IMR-90 (cell line): ENCODE data around the gene SPATA21. TPM values are rescaled to one million over a fixed set of nuclear protein-coding genes. Genes with fewer than 3 reads are reported as not detected.

Experiments
- ATAC-seq: fragments of 200-7000 bp; cut with Tn5 transposase; 2 replicates; pipeline ENCODE4 v1.9.1; 2020; ENCODE audit warnings: low read depth, mild to moderate bottlenecking, moderate library complexity
- BruUV-seq: library from RNA; stranded (reverse); fragments of 400-500 nt; replicated peaks from 2 replicates; lab custom pipeline; 2021; lab: Mats Ljungman, UMichigan
- CTCF ChIA-PET: fragments of 300-600 bp; formaldehyde crosslinking; extraction: SDS; loops from one replicate; lab custom pipeline; 2021; ENCODE audit warnings: antibody characterized with exemption; lab: Yijun Ruan, JAX
- POLR2A ChIA-PET: fragments of 300-600 bp; sonication (Branson Sonifier 250); formaldehyde crosslinking; loops from one replicate; lab custom pipeline; 2022; ENCODE audit warnings: antibody characterized with exemption; ENCODE audit not compliant: unreplicated experiment; lab: Charles Lee
- DNase-seq: peaks from one replicate; pipeline ENCODE4 v3.0.0; 2013
- H2AFZ ChIP-seq: replicated peaks from 2 replicates; pipeline ENCODE3; 2013; ENCODE audit warnings: low read length, mild to moderate bottlenecking; ENCODE audit not compliant: poor library complexity
- H2AK5ac ChIP-seq: 2 replicates; pipeline ENCODE4 v1.6.1; 2013; ENCODE audit warnings: low read depth, low read length, inconsistent platforms
- H2AK9ac ChIP-seq: replicated peaks from 2 replicates; pipeline ENCODE3; 2013; ENCODE audit warnings: mild to moderate bottlenecking, low read depth, low read length, moderate library complexity; ENCODE audit not compliant: poor library complexity
- H2BK120ac ChIP-seq: 2 replicates; pipeline ENCODE4 v1.6.1; 2013; ENCODE audit warnings: low read depth, low read length, inconsistent platforms
- H2BK15ac ChIP-seq: 3 replicates; pipeline ENCODE4 v1.6.1; 2013; ENCODE audit warnings: low read depth, low read length, inconsistent platforms
- H2BK20ac ChIP-seq: 2 replicates; pipeline ENCODE4 v1.6.1; 2013; ENCODE audit warnings: low read depth, mild to moderate bottlenecking, inconsistent platforms, low read length, moderate library complexity
- H2BK5ac ChIP-seq: 2 replicates; pipeline ENCODE4 v1.6.1; 2013; ENCODE audit warnings: mild to moderate bottlenecking, low read depth, low read length, inconsistent platforms; ENCODE audit not compliant: poor library complexity, severe bottlenecking
- H3K14ac ChIP-seq: replicated peaks from 2 replicates; pipeline ENCODE4 v1.6.1; 2013; ENCODE audit warnings: low read depth, low read length, inconsistent platforms
- H3K18ac ChIP-seq: 2 replicates; pipeline ENCODE4 v1.6.1; 2013; ENCODE audit warnings: low read depth, low read length, control low read depth
- H3K23ac ChIP-seq: 2 replicates; pipeline ENCODE4 v1.6.1; 2013; ENCODE audit warnings: low read depth, low read length, inconsistent platforms
- H3K27ac ChIP-seq: 2 replicates; pipeline ENCODE4 v1.5.1; 2013; ENCODE audit warnings: mild to moderate bottlenecking, control low read depth, low read length; ENCODE audit not compliant: insufficient read depth
- H3K27me3 ChIP-seq: 2 replicates; pipeline ENCODE4 v1.6.1; 2013; ENCODE audit warnings: low read length; ENCODE audit not compliant: control insufficient read depth, insufficient read depth
- H3K36me3 ChIP-seq: 2 replicates; pipeline ENCODE4 v1.6.1; 2013; ENCODE audit warnings: low read length, mixed read lengths; ENCODE audit not compliant: control insufficient read depth, insufficient read depth
- H3K4ac ChIP-seq: 2 replicates; pipeline ENCODE4 v1.6.1; 2013; ENCODE audit warnings: low read depth, low read length, inconsistent platforms
- H3K4me1 ChIP-seq: 2 replicates; pipeline ENCODE4 v1.6.1; 2013; ENCODE audit warnings: low read length, mixed read lengths; ENCODE audit not compliant: control insufficient read depth, insufficient read depth
- H3K4me2 ChIP-seq: 2 replicates; pipeline ENCODE4 v1.6.1; 2013; ENCODE audit warnings: low read depth, mild to moderate bottlenecking, control low read depth, low read length, moderate library complexity
- H3K4me3 ChIP-seq: 2 replicates; pipeline ENCODE4 v1.5.1; 2013; ENCODE audit warnings: low read depth, mild to moderate bottlenecking, control low read depth, low read length, moderate library complexity; ENCODE audit not compliant: insufficient read depth
- H3K56ac ChIP-seq: 2 replicates; pipeline ENCODE4 v1.6.1; 2013; ENCODE audit warnings: low read length, inconsistent platforms; ENCODE audit not compliant: insufficient read depth; ENCODE audit errors: extremely low read depth
- H3K79me1 ChIP-seq, 2 experiments: 2 replicates each; pipeline ENCODE4 v1.6.1; 2013; ENCODE audit warnings: low read length in 2 of 2, inconsistent platforms in 1 of 2, low read depth in 1 of 2
- H3K9ac ChIP-seq: 2 replicates; pipeline ENCODE4 v1.6.1; 2013; ENCODE audit warnings: low read depth, low read length, control low read depth
- H3K9me1 ChIP-seq: 2 replicates; pipeline ENCODE4 v1.6.1; 2013; ENCODE audit warnings: low read length, inconsistent platforms; ENCODE audit not compliant: insufficient read depth
- H3K9me3 ChIP-seq: 2 replicates; pipeline ENCODE4 v1.6.1; 2013; ENCODE audit warnings: low read length; ENCODE audit not compliant: control insufficient read depth, insufficient read depth
- H4K20me1 ChIP-seq: 2 replicates; pipeline ENCODE4 v1.6.1; 2013; ENCODE audit warnings: low read length, inconsistent platforms; ENCODE audit not compliant: insufficient read depth
- H4K5ac ChIP-seq: 2 replicates; pipeline ENCODE4 v1.6.1; 2013; ENCODE audit warnings: mild to moderate bottlenecking, low read depth, low read length, control low read depth
- H4K8ac ChIP-seq, 2 experiments: 2 replicates each; pipeline ENCODE4 v1.6.1; 2013; ENCODE audit warnings: low read depth in 2 of 2, low read length in 2 of 2, control low read depth in 1 of 2, inconsistent platforms in 1 of 2
- H4K91ac ChIP-seq: 2 replicates; pipeline ENCODE4 v1.6.1; 2013; ENCODE audit warnings: low read depth, low read length, inconsistent platforms; ENCODE audit not compliant: insufficient read depth
- BHLHE40 ChIP-seq: fragments of 150-350 bp; IDR thresholded peaks from 2 replicates; pipeline ENCODE4 v1.6.1; 2016; ENCODE audit warnings: mild to moderate bottlenecking, low read depth, low read length
- CEBPB ChIP-seq: IDR thresholded peaks from 2 replicates; pipeline ENCODE4 v1.6.1; 2012; ENCODE audit warnings: low read depth, low read length, improper control_type of control experiment
- CHD1 ChIP-seq: IDR thresholded peaks from 2 replicates; pipeline ENCODE4 v1.6.1; 2012; ENCODE audit warnings: low read depth, low read length, improper control_type of control experiment
- CTCF ChIP-seq: conservative IDR thresholded peaks from 2 replicates; pipeline ENCODE4 v1.5.1; 2012; ENCODE audit warnings: mild to moderate bottlenecking, low read depth, low read length, improper control_type of control experiment
- ELK1 ChIP-seq: fragments of 150-350 bp; IDR thresholded peaks from 2 replicates; pipeline ENCODE4 v1.6.1; 2016; ENCODE audit warnings: low read depth, mild to moderate bottlenecking, low read length, moderate library complexity, borderline replicate concordance
- FOS ChIP-seq: fragments of 150-350 bp; IDR thresholded peaks from 2 replicates; pipeline ENCODE4 v1.6.1; 2016; ENCODE audit warnings: low read depth, low read length
- MAFK ChIP-seq: IDR thresholded peaks from 2 replicates; pipeline ENCODE4 v1.6.1; 2012; ENCODE audit warnings: low read depth, low read length, improper control_type of control experiment
- MAZ ChIP-seq: IDR thresholded peaks from 2 replicates; pipeline ENCODE4 v1.6.1; 2012; ENCODE audit warnings: low read depth, mild to moderate bottlenecking, low read length, improper control_type of control experiment, moderate library complexity, borderline replicate concordance
- MXI1 ChIP-seq: IDR thresholded peaks from 2 replicates; pipeline ENCODE4 v1.6.1; 2012; ENCODE audit warnings: low read depth, mild to moderate bottlenecking, low read length, moderate library complexity, borderline replicate concordance
- NFE2L2 ChIP-seq: fragments of 150-350 bp; IDR thresholded peaks from 2 replicates; pipeline ENCODE4 v1.6.1; 2016; ENCODE audit warnings: low read depth, mild to moderate bottlenecking, low read length
- POLR2A ChIP-seq: IDR thresholded peaks from 2 replicates; pipeline ENCODE4 v1.6.1; 2012; ENCODE audit warnings: mild to moderate bottlenecking, low read depth, low read length
- RAD21 ChIP-seq: IDR thresholded peaks from 2 replicates; pipeline ENCODE4 v1.6.1; 2012; ENCODE audit warnings: low read length, improper control_type of control experiment
- RCOR1 ChIP-seq: IDR thresholded peaks from 2 replicates; pipeline ENCODE4 v1.6.1; 2012; ENCODE audit warnings: mild to moderate bottlenecking, low read length, improper control_type of control experiment; ENCODE audit not compliant: insufficient replicate concordance
- RFX5 ChIP-seq: IDR thresholded peaks from 2 replicates; pipeline ENCODE4 v1.8.0; 2012; ENCODE audit warnings: low read depth, mild to moderate bottlenecking, low read length, moderate library complexity
- SMC3 ChIP-seq: fragments of 150-350 bp; IDR thresholded peaks from 2 replicates; pipeline ENCODE4 v1.6.1; 2016; ENCODE audit warnings: low read depth, mild to moderate bottlenecking, antibody characterized with exemption, low read length, moderate library complexity
- USF2 ChIP-seq: fragments of 150-350 bp; IDR thresholded peaks from 2 replicates; pipeline ENCODE4 v1.6.1; 2017; ENCODE audit warnings: mild to moderate bottlenecking, antibody characterized with exemption, low read length, low read depth
- WGBS, 2 experiments: methylation state at CpG; one replicate each; pipeline versions ENCODE4 v1.1.5 to v1.1.7; 2013; ENCODE audit warnings: missing lambda C conversion rate in 2 of 2; ENCODE audit not compliant: insufficient read length in 1 of 2; ENCODE audit errors: extremely low coverage in 2 of 2; 5-methylcytosine and 5-hydroxymethylcytosine counted together
- dilution Hi-C: fragments of 300-500 bp; cut with HindIII; formaldehyde crosslinking; loops from one replicate; pipeline ENCODE4 v1.14.3; 2018; ENCODE audit warnings: low sequenced_read_pairs; ENCODE audit not compliant: unreplicated experiment
- in situ Hi-C: fragments of 300-500 bp; cut with MboI; formaldehyde crosslinking; loops from 3 replicates; pipeline ENCODE4 v1.14.3; 2019; ENCODE audit warnings: low sequenced_read_pairs, inconsistent platforms, mixed read lengths
- intact Hi-C: fragments of 100-400 bp; cut with micrococcal nuclease; formaldehyde crosslinking; loops from 2 replicates; pipeline ENCODE4 v1.10.0; 2022
- polyA plus RNA-seq, 3 experiments: library from polyadenylated mRNA; depleted of rRNA; stranded (reverse); fragments of >200 nt; gene quantifications; 2 replicates each; pipeline ENCODE4 v1.2.3, GENCODE V29; 2012; ENCODE audit warnings: low replicate concordance in 1 of 3
- total RNA-seq: library from RNA; depleted of rRNA; stranded (reverse); fragments of >200 nt; gene quantifications from 2 replicates; pipeline ENCODE4 v1.2.3, GENCODE V29; 2012

SPATA21 gene
- total and polyA plus RNA-seq, 2 of the 4 experiments (the other 2 are of a cell fraction) = not detected

- Histone ChIP-seq H2BK15ac (no peak overlapping the region), H3K4me3 (no peak overlapping the region), H4K20me1 (no peaks in the 10 kb centered on the region), H3K9me3 (no peaks in the 10 kb centered on the region), H4K91ac (no peak overlapping the region), H3K9ac (no peak overlapping the region), H3K4me1 (no peaks in the 10 kb centered on the region), H3K4me2 (no peak overlapping the region), H2BK5ac (no peak overlapping the region), H2AK9ac (no peak overlapping the region), H3K27ac (no peak overlapping the region), H3K56ac (no peak overlapping the region), H3K18ac (no peak overlapping the region), H3K79me1 (peaks cover 0 to 3% of the 10 kb centered on the region in 2 experiments; a peak in 2 of 4 replicates), H3K4ac (no peak overlapping the region), H3K23ac (no peak overlapping the region), H2AK5ac (no peak overlapping the region), H4K5ac (no peak overlapping the region), H3K36me3 (peaks cover 12% of the 10 kb centered on the region; the same call in 1 of the 2 replicates), H2BK120ac (no peak overlapping the region), H3K9me1 (no peaks in the 10 kb centered on the region; the same call in 1 of the 2 replicates), H3K27me3 (no peaks in the 10 kb centered on the region), H3K14ac (no peak overlapping the region), H2AFZ (no peak overlapping the region), H2BK20ac (no peak overlapping the region), H4K8ac (no peak overlapping the region)
- ATAC-seq (no peak), DNase-seq (no peak)
- in situ Hi-C loops = no loop called here
- WGBS, 2 experiments = no CpG with 5 or more reads among the region's 3 CpGs
- dilution Hi-C loops = no loop called here
- no TSS peak for BruUV-seq
- ChIA-PET POLR2A (no interaction called here), CTCF (no interaction called here)
- intact Hi-C loops = no loop called here
- TF ChIP-seq RAD21 (no peak), USF2 (no peak), MAFK (no peak), FOS (no peak), SMC3 (no peak), NFE2L2 (no peak), RFX5 (no peak), CTCF (no peak), BHLHE40 (no peak), CEBPB (no peak), ELK1 (no peak), MAZ (no peak), POLR2A (no peak), MXI1 (no peak), RCOR1 (no peak), CHD1 (no peak)
Measured at GRCh38 chr1:16468558-16468957, 31.3 kb upstream of the SPATA21 start.
